NCI-H1930 (cell line): ENCODE results near the gene CFAP61.
A peak's percentile ranks its signal among the peaks of the same experiment; 100 is the strongest.

Experiments
- DNase-seq, 2 experiments: peaks; one replicate each; lab custom pipeline; 2025; lab: John Stamatoyannopoulos, UW

CFAP61 gene

GRCh38 chr20:20037960-20038359 is 14.4 kb upstream of the CFAP61 start:
- DNase-seq, result no peak

- no peak for DNase-seq
Observed at GRCh38 chr20:20038586-20038985, 13.7 kb upstream of the CFAP61 start.

- no peak for DNase-seq
Observed at GRCh38 chr20:20039752-20040387, 12.5 kb upstream of the CFAP61 start.

GRCh38 chr20:20051767-20052073 is 612 bp upstream of the CFAP61 start:
- no peak for DNase-seq

GRCh38 chr20:20060234-20060998 is 8.1 kb downstream of the CFAP61 start:
- no peak for DNase-seq

- DNase-seq, result no peak
Observed at GRCh38 chr20:20063941-20064702, 11.8 kb downstream of the CFAP61 start.

GRCh38 chr20:20065361-20065760 is 13.0 kb downstream of the CFAP61 start:
- DNase-seq, result no peak

GRCh38 chr20:20070871-20071726 is 18.8 kb downstream of the CFAP61 start:
- no peak for DNase-seq

- DNase-seq, result no peak
Observed at GRCh38 chr20:20073801-20074371, 21.6 kb downstream of the CFAP61 start.

- DNase-seq, result no peak
Observed at GRCh38 chr20:20075032-20075431, 22.7 kb downstream of the CFAP61 start.

GRCh38 chr20:20076297-20077065 is 24.1 kb downstream of the CFAP61 start:
- DNase-seq, result no peak

- DNase-seq, result no peak
Observed at GRCh38 chr20:20078041-20078440, 25.7 kb downstream of the CFAP61 start.

GRCh38 chr20:20079102-20079784 is 26.9 kb downstream of the CFAP61 start:
- no peak for DNase-seq

- peak; percentile 79 to 80 for DNase-seq
Observed at GRCh38 chr20:20083807-20084206, 31.5 kb downstream of the CFAP61 start.

GRCh38 chr20:20084296-20084752 is 32.0 kb downstream of the CFAP61 start:
- DNase-seq, result no peak

GRCh38 chr20:20085071-20085470 is 32.7 kb downstream of the CFAP61 start:
- no peak for DNase-seq

GRCh38 chr20:20085812-20086211 is 33.5 kb downstream of the CFAP61 start:
- DNase-seq, result no peak

- no peak for DNase-seq
Observed at GRCh38 chr20:20089018-20089417, 36.7 kb downstream of the CFAP61 start.

GRCh38 chr20:20089939-20090338 is 37.6 kb downstream of the CFAP61 start:
- DNase-seq, result no peak

- no peak for DNase-seq
Observed at GRCh38 chr20:20092827-20093226, 40.5 kb downstream of the CFAP61 start.
